ENCODE data around the gene RENBP.

DNA sequence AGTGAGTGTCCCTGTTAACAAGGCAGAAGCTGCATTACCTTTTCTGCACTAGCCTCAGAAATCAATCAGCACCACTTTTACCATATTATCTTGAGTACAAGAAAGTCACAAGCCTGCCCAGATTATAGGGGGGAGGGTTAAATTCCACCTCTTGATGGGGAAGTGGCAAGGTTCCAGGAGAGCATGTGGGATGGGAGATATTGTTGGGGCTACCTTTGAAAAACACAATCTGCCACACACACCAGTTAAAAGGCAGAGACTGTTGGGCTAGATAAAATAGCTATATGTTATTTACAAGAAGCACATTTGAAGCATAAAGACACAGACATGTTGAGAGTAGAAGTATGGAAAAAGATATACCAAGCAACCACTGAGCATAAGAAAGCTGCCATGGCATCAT lies 46.5 kb downstream of the RENBP start:
- no peak for TF ChIP-seq POLR2AphosphoS5 (IDR thresholded peaks at IDR 0.05; ENCODE audit: low read depth, low read length)
- TF ChIP-seq TAF1 (IDR thresholded peaks at IDR 0.05; ENCODE audit: borderline replicate concordance, low read depth, low read length), result no peak
- TF ChIP-seq POLR2A (IDR thresholded peaks at IDR 0.05; ENCODE audit: low read depth, low read length), result no peak

All from GM12892 (cell line).